GM18498 (cell line): ENCODE measurements around the gene FAM180A.
"Not testable (repeated sequence)": the region's sequence is repeated elsewhere in the genome, so short reads cannot be mapped to it uniquely, and the experiment has no call there.

Source experiments
- ATAC-seq: cut with Tn5 transposase; IDR thresholded peaks from one replicate; pipeline ENCODE4 v1.9.1; 2021; ENCODE audit warnings: mild to moderate bottlenecking, moderate library complexity; ENCODE audit not compliant: unreplicated experiment

The FAM180A gene

DNA sequence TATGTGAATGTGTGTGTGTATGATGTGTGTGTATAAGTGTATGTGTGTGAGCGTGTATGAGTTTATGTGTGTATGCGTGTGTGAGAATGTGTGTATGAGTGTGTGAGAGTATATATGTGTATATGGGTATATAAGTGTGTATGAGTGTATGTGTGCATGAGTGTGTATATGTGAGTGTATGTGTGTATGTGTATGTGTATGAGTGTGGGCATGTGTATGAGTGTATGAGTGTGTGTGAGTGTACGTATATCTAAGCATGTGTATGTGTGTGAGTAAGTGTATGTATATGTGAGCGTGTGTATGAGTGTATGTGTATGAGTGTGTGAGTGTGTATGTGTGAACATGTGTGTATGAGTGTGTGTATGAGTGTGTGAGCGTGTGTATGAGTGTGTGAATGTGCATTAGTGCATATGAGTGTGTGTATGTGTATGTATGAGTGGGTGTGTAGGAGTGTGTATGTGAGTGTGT, 33.5 kb downstream of the FAM180A start:
- no peak for ATAC-seq

DNA sequence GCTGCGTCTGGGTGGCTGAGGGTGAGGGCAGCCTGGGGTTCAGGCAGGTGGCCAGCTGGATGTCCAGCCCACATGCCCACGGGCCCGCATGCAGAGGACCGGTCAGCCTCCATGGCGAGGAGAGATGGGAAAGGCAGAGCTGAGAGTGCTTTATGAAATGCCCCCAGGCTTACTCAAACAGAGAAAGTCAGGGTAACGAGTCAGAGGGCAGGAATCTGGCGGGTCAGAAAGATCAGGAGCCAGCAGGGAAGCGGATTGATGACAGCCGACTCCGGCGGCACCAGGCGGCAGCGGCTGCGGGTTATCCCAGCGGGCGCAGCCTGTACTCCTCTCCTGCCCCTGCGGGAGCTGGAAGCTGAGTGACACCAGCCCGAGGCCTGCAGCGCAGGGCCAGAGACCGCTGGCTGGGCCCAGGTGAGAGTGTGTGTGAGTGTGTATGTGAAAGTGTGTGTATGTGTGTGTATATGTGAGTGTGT, 34.0 kb downstream of the FAM180A start:
- no peak for ATAC-seq

DNA sequence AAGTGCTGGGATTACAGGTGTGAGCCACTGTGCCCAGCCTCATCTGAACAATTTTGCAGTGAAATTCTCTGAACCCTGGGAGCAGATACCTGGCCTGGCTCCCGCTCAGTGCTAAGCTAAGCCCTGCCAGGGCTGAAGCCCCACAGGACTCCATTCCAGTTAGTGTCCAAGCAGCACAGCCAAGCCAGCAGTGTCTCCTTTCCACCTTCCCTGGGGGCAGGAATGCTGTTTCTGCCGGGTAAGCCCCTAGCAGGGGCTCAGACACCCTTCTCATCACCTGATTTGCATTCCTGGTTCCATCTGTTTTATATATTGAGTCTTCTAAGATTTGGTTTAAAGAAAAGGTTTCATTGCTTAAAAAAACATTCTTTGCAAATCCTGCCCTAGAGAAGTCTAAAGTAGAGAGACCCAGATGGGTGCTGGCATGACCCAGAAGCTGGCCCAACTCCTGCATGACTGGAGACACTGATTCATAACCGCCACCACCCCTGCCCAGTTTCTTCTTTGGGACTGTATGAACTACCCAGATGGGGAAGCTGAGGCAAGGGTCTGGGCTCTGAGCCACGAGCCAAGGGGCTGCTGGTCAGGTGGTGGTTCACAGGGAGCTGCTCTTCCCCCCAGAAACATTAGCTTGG, 34.7 kb downstream of the FAM180A start:
- no peak for ATAC-seq

DNA sequence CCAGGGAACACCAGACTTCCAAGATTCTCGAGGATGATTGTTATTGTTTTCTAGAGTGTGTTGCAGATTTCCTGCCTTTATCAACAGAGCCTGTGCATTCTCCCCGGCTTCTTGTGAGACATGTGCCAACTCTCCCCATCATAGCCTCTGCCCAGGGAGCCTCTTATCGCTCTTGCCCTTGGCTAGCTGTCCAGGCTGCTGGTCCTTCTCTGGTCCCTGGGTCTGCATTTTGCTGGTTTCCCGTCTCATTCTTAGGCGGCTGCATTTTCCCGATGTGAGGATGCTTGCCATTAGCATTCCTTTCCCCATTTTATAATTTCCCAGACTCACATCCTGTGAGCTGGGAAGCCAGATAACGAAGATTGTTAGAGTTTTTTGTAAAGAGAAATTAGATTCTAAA, 35.8 kb downstream of the FAM180A start:
- ATAC-seq, result no peak

DNA sequence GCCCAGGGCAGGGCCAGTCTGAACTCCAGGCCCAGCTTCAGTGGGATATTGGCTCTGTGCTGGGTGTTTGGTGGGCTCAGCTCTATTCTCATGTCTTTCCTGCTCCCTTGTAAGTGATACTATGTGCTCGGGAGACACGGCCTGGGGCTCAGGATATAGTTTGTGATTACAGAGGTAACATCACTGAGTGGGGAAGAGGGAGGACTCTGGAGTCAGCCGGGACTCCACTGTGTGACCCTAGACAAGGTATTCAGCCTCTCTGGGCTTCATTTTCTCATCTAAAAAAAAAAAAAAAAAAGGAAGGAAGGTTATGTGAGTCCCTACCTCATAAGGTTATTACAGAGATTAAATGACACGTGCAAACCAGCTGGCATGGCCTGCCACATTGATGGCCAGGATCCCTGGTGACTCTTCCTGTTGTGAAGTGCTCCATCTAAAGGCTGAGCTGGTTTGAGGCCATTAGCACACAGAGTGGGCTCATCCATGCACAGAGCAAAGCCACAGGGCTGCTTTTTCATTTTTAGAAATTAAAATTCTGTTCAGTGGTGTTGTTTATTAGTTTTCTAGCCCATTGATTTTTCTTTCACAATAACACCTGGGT, 36.3 kb downstream of the FAM180A start:
- ATAC-seq, result no peak

DNA sequence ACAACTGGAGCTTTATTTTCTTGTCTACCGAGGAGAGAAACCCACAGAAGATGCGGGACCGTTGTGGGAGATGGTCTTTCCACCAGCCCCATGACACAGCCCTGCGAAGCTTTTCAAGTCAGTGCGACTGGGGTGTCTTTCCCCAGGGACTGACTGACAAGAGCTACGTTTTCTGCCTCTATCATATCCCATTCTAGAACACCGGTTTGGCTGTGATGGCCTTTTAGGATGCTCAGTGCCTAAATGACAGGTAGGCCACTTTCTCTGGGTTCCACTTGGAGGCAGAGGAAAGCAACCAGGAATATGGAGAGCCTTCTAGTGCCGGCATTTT, 37.5 kb downstream of the FAM180A start:
- no peak for ATAC-seq

DNA sequence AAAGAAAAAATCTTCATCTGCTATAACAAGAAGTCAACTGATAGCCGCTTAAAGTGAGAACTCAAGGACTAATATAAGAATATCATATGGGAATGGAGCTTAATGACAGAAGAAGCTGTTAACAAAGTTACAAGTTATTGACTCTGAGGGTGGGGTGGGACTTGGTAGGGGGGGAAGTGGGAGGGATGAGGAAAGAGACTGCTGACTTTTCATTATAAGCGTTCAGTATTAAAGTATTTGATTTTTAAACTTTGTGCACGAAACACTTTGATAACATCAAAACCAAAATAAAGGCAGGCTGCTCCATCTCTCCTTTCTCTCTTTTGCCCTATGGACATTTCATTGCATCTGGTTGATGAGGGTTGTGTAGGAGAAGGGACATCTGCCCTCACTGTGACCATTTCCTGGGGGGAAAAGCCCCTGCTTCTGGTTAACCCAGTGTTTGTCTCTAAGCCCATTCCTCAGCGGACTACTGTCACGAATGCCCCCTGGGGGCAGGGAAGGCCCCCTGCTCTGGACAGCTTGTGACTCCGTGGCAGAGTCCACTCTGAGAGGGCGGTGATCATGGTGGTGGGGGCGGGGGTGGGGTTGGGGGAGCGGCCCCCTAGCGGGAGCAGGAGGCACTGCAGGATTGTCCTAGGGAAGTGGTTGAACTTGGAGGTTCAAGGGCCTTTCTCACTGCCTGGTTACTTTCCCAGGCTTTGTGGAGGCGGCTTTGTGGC, 38.0 kb downstream of the FAM180A start:
- ATAC-seq, result no peak

DNA sequence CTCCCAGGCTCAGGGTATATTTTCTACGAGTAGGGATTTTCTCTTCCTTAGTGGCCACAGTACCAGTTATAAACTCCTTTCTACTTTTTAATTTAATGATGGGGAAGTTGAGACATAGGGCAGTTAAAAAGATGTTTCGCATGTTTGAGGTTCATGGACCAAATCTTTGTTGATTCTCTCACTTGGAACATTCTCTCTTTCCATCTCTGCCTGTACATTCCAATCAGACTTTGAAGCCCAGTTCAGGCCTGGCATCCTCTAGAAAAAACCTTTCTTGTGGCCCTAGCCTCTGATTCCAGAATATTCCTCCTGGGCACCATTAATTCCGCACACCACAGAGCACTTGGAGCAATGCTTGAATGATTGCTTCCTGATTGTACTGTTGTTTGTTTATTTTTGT, 39.1 kb downstream of the FAM180A start:
- ATAC-seq, result no peak

DNA sequence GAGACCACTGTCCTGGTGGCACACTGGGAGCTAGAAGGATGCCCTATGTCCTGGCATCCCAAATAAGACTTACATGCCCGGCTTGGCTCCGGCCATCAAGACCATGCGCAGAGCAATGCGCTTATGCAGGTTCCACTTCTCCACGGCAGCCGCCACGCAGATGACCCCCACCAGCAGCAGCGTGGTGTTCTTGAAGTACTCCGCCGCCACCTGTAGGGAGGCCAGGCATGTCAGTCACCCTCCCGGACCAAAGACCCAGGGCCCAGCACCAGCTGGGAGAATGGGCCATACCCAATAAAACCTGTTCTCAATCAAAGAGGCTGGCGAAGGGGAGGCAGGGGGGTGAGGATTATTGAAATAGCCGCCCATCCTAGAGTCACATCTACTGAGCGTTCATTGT, 40.6 kb downstream of the FAM180A start:
- no peak for ATAC-seq

DNA sequence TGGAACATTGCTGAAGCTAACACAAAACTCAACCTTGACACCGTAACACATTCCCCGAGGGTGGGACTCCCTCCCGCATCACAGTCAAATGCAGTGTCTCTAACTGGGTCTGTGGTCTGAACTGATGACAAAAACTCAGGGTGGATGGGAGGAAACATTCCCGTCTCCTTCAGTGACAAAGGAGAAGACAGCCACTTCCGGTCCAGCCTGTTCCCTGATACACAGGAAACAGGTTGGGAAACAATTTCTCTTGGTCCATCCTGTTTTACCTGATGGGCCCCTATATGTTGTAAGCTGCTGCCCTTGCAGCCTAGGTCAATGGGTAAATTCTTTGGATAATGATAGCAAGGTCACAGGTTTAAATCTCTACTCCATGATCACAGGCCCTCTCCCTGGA, 41.0 kb downstream of the FAM180A start:
- no peak for ATAC-seq

DNA sequence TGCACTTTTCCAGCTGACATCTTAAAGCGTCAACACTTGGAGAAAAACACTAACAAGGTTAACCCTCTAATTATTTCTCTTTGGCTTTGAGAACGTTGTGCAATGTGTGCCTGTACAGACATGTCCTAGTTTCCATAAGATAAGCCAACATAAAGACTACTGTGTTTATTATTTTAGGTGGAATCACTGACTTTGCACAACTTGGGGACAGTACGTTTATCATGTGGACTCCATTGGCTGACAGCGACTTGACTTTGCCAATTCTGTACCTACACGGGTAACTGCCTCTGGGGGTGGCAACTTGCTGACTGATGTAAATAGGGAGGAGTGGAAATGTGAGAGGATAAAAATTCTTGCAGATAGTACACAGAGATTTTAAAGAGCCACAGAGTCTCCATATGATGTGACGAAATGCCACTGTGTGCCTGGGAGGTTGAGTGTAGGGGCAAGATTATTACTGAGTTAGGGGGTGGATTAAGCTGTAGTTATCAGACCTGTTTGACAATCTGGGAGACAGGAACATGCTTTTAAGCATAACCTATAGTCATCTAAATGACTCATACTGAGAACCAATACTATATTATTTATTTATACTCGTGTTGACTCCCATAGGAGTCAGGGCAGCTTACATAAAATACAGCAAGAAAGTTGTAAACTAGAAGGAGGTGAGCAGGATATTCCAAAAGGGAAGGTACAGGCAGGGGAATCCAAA, 41.6 kb downstream of the FAM180A start:
- no peak for ATAC-seq

DNA sequence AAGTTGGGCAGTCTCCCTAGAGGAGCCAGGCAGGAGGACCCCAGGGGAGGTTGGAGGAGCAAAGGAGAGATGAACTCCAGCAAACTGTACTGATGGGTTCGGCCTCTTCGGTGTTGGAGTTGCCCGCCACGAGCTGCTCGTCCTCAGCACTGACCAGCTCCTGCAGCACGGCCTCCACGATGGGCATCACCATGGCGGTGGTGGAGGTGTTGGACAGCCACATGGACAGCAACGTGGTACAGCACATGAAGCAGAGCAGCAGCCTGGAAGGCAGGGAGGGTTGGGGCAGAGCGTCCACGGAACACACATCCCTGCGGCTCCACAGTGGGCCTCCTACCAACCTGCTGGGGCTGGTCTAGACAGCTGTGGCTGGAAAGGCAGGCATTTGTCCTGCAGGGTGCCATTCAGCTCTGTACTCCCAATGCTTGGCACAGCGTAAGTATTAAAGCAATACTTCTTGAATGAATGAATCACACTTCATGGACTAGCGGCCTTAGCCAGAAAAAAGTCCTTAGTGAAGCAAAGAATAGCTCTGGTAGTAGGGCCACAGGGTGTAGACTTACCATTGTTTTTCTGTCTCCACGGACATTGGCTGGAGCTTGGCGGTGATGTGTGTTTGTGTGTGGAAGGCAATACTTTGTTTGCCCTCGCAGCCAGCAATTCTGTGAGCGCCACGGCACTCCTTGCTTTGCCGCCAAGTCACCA, 42.4 kb downstream of the FAM180A start:
- no peak for ATAC-seq

DNA sequence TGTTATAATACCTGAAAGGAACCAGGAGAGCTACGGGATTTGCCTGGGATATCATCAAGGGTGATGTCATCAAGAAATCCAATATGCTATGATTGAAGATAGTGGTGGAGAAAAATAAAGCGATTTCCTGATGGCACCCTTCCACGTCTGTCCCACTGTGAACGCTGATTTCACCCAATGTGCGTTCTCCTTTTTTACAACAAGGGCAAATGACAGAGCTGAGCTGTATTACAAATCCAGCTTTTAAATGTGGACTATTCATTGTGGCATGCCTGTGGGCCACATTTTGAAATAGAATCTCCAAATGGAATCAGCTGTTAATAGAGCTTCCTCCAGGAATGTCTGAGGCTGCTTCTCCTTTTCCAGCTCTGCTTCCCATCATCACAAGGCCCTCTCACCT, 43.9 kb downstream of the FAM180A start:
- ATAC-seq, result no peak

DNA sequence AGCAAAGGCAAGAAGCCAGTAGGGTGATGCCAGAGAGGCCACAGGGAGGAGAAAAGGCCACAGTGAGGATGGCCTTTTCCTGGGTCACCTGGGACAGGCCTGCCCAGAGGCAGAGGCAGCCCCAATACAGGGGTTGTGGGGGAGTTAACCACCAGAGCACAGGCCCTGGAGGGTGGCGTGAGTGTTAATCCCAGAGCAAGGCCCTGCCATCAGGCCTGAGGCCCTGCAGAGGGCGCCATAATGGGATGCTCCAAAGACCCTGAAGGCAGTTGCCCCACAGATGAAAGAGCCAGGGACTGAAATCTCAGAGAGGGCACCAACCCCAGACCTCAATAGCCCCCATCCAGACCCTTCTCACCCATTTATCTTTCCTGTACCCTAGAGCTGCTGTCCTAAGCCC, 44.5 kb downstream of the FAM180A start:
- no peak for ATAC-seq

DNA sequence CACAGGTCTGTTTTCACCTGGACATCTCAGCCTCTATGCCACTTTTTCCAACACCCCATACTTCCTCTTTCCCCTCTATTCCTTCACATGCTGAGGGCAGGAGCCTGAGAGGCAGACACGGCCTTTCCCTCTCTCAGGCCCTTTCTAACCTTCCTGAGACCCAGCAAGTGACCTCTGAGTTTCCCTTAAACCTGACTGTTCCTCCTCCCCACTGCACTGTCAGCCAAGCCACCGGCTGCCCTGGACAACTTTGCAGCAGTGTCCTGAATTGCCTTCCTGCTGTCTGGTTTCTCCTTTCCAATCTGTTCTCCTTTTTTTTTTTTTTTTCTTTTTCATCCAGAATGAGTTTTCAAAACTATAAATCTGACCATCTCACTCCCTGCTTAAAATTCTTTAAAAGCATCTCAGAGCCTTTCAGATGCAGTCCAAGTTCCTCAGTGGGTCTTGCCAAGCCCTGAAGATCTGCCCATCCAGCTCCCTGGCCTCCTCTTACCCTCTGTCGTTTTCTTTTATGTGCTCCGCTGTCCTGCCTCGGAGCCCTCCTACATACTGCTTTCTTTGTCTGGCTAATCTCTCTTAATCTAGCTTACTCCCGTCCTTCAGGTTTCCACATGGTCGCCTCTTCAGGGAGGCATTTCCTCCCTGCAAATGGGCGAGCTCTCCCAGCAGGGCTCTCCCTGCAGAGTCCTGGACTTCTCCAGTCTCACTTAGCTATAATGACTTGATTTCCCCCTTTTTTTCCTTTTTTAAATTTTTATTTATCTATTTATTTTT, 51.1 kb downstream of the FAM180A start:
- no peak for ATAC-seq

DNA sequence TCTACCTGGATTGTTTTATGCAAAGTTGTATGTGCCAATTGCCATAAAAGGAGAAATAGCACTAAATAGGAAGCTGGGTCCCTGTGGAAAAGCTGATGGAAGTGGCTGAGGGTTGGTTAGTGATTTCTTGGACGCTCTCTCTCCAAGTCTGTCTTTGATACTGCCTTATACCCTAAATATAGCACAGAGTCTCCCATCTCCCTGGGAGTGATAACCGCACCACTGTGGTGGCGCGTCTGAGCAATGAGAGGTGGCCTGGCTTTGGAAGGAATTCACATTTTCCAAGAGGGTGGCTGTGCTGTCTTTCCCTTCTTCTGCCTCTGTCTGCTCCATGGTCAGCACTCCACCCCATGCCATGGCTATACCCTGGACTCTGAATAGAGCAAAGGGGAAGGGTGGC, 55.1 kb downstream of the FAM180A start:
- no peak for ATAC-seq

DNA sequence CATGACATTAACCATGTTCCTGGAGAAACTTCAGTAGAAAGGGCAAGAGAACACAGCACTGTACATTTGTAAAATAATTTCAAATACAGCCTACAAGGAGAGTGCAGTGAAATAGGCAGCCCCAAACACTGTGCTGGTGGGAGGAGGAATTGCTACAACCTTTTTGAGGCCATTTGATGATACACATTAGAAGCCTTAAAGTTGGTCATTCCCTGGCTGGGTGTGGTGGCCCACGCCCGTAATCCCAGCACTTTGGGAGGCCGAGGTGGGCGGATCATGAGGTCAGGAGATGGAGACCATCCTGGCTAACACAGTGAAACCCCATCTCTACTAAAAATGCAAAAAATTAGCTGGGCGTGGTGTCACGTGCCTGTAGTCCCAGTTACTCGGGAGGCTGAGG, 56.0 kb downstream of the FAM180A start:
- not testable (repeated sequence) for ATAC-seq

DNA sequence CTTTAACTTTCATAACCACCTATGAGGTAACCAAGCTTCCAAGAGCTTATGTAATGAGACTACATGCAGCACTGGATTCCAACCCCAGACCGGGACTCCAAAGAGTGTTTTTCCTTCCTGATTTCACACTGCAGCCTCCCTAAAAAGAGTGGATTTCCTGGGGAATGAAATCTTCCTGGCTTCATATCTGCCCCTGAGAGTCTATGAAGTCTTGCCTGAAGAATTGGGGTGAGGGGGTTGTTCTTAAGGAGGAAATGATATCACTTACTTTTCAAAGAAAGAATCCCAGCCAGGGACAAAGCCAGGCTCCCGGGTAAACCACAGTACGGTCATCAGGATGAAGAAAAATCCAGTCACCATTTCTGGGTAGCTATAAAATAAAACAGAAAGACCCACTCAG, 56.6 kb downstream of the FAM180A start:
- no peak for ATAC-seq

DNA sequence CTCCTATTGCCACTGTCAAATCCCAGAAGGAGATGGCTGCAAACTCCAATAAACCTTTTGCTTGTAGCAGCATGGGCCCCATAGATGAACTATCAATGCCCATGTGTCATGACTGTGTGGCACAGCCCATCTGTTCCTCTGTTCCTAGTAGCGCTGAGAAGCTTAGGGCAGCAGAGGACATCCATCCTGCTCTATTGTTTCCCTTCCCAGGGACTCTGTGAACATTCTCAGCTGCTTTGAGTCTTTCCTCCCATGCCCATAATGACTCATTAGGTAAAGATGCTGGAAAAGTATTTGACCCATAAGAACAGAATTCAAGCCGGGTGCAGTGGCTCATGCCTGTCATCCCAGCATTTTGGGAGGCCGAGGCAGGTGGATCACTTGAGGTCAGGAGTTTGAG, 58.0 kb downstream of the FAM180A start:
- ATAC-seq, result no peak

DNA sequence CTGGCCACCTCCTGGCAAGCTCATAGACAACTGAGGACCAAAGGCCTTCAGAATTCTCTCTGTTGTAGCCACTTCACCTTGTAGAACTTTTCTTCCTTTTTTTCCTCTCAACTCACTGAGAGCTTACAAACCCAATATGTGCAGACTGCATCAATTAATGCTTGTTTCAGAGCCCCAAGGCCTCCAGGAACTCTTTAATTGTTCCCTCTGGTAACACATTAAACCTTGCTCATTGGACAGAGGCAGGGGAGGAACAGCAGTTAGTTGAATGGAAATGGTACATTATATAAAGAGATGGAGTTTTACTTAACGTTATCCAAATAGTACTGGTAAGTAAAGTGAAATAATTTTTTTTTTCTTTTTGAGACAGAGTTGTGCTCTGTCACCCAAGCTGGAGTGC, 61.1 kb downstream of the FAM180A start:
- ATAC-seq, result no peak
